Upper lobe of left lung (tissue), 4 donors: Measurements from ENCODE around the gene COX6B2.

Source experiments
- EP300 ChIP-seq, 4 donors: sonication (generic); formaldehyde crosslinking; IDR thresholded peaks; one replicate each; pipeline ENCODE4 v1.5.1; 2017; ENCODE audit warnings: antibody characterized with exemption in 4 of 4, control low read depth in 2 of 4
- TF ChIP-seq, protein P1 (sequence below), 6 experiments: fragments of 450-650 bp in 4 of 6; fragments of 200-600 bp in 2 of 6; sonication (generic) in 2 of 6; IDR thresholded peaks; one replicate each; pipeline ENCODE4 v1.5.1; 2016 to 2019; ENCODE audit warnings: antibody characterized with exemption in 6 of 6

DNA sequence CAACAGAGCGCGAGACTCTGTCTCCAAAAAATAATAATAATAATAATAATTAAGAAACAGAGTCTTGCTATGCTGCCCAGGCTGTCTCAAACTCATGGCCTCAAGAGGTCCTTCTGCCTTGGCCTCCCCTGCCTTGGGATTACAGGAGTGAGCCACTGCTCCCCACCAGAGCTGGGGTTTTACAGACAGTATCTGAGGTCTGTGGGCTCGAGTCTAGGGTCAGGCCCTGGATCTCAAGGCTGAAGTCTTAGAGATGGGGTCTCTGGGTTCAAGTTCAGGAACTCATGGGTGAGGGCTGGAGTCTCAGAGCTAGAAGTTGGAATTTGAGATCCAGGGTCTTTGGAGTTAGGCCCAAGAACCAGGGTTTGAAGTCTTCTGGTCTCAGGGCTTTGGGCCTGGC lies 12.3 kb upstream of the COX6B2 start:
- TF ChIP-seq, protein P1, sequence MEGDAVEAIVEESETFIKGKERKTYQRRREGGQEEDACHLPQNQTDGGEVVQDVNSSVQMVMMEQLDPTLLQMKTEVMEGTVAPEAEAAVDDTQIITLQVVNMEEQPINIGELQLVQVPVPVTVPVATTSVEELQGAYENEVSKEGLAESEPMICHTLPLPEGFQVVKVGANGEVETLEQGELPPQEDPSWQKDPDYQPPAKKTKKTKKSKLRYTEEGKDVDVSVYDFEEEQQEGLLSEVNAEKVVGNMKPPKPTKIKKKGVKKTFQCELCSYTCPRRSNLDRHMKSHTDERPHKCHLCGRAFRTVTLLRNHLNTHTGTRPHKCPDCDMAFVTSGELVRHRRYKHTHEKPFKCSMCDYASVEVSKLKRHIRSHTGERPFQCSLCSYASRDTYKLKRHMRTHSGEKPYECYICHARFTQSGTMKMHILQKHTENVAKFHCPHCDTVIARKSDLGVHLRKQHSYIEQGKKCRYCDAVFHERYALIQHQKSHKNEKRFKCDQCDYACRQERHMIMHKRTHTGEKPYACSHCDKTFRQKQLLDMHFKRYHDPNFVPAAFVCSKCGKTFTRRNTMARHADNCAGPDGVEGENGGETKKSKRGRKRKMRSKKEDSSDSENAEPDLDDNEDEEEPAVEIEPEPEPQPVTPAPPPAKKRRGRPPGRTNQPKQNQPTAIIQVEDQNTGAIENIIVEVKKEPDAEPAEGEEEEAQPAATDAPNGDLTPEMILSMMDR (IDR thresholded peaks at IDR 0.05): no peak
- no peak for TF ChIP-seq EP300 (IDR thresholded peaks at IDR 0.05)
